H1 (cell line): Measurements from ENCODE around the gene AHRR. TPM values are rescaled to one million over a fixed set of nuclear protein-coding genes. Genes with fewer than 3 reads are reported as not detected.
A peak's percentile ranks its signal among the peaks of the same experiment; 100 is the strongest.
"Not testable (repeated sequence)": the region's sequence is repeated elsewhere in the genome, so short reads cannot be mapped to it uniquely, and the experiment has no call there.

ENCODE experiments used
- CTCF ChIA-PET: fragments of 300-600 bp; sonication (Branson Sonifier 250); formaldehyde crosslinking; loops from one replicate; lab custom pipeline; 2021; ENCODE audit not compliant: partially characterized antibody; lab: Charles Lee
- POLR2A ChIA-PET: fragments of 300-600 bp; sonication (Branson Sonifier 250); formaldehyde crosslinking; loops from one replicate; lab custom pipeline; 2021; ENCODE audit warnings: inconsistent platforms; ENCODE audit not compliant: partially characterized antibody; lab: Charles Lee
- DNase-seq, 2 experiments: peaks; one replicate each; pipeline versions ENCODE4 v3.0.0 to v3.0.0-alpha.2; 2010 to 2022; ENCODE audit warnings: low spot score in 2 of 2, low read depth in 1 of 2, mixed read lengths in 1 of 2
- FAIRE-seq: peaks from 2 replicates; lab custom pipeline; 2011; peaks lifted over from hg19 to GRCh38; lab: Jason Lieb, UNC
- H2AFZ ChIP-seq: 2 replicates; pipeline ENCODE4 v1.8.1; 2012; ENCODE audit warnings: low read length, inconsistent platforms
- H2AK5ac ChIP-seq: 2 replicates; pipeline ENCODE4 v1.6.1; 2013; ENCODE audit warnings: low read depth, low read length
- H2BK120ac ChIP-seq: replicated peaks from 2 replicates; pipeline ENCODE3; 2013; ENCODE audit warnings: low read depth, low read length, inconsistent platforms
- H2BK12ac ChIP-seq: 2 replicates; pipeline ENCODE4 v1.6.1; 2013; ENCODE audit warnings: low read depth, low read length
- H2BK15ac ChIP-seq: 2 replicates; pipeline ENCODE4 v1.6.1; 2013; ENCODE audit warnings: low read length
- H2BK20ac ChIP-seq: 2 replicates; pipeline ENCODE4 v1.6.1; 2013; ENCODE audit warnings: low read length
- H2BK5ac ChIP-seq: 2 replicates; pipeline ENCODE4 v1.6.1; 2013; ENCODE audit warnings: low read depth, low read length
- H3K14ac ChIP-seq: 2 replicates; pipeline ENCODE4 v1.6.1; 2013; ENCODE audit warnings: inconsistent platforms; ENCODE audit not compliant: insufficient read length
- H3K18ac ChIP-seq: 2 replicates; pipeline ENCODE4 v1.6.1; 2013; ENCODE audit warnings: low read length; ENCODE audit errors: extremely low read depth
- H3K23ac ChIP-seq: 2 replicates; pipeline ENCODE4 v1.6.1; 2013; ENCODE audit warnings: inconsistent platforms; ENCODE audit not compliant: insufficient read length
- H3K23me2 ChIP-seq: 2 replicates; pipeline ENCODE4 v1.6.1; 2013; ENCODE audit warnings: low read depth, low read length
- H3K27ac ChIP-seq: 2 replicates; pipeline ENCODE4 v1.6.1; 2011; ENCODE audit warnings: low read depth, low read length, inconsistent platforms
- H3K27me3 ChIP-seq, 4 experiments: replicated peaks in 1 of 4; 1 replicate in 1 of 4; 2 replicates in 3 of 4; pipeline versions ENCODE4 v1.6.1 to v1.8.1; 2011 to 2013; ENCODE audit warnings: low read length in 3 of 4, mild to moderate bottlenecking in 3 of 4, inconsistent platforms in 2 of 4, mixed read lengths in 2 of 4, moderate library complexity in 1 of 4; ENCODE audit not compliant: control insufficient read depth in 3 of 4, insufficient read depth in 3 of 4; ENCODE audit errors: extremely low read depth in 1 of 4
- H3K36me3 ChIP-seq, 4 experiments: 2 replicates each; pipeline versions ENCODE4 v1.6.1 to v1.8.1; 2011 to 2013; ENCODE audit warnings: mild to moderate bottlenecking in 4 of 4, low read length in 3 of 4, moderate library complexity in 2 of 4, control low read depth in 1 of 4, inconsistent platforms in 1 of 4; ENCODE audit not compliant: insufficient read depth in 4 of 4, control insufficient read depth in 2 of 4
- H3K4ac ChIP-seq: replicated peaks from 2 replicates; pipeline ENCODE3; 2013; ENCODE audit warnings: low read length, low read depth, mixed read lengths, inconsistent platforms; ENCODE audit not compliant: insufficient read length
- H3K4me1 ChIP-seq, 4 experiments: replicated peaks in 1 of 4; 1 replicate in 1 of 4; 2 replicates in 3 of 4; pipeline versions ENCODE4 v1.6.1 to v1.8.1; 2011 to 2013; ENCODE audit warnings: low read length in 3 of 4, inconsistent platforms in 2 of 4, mixed read lengths in 1 of 4; ENCODE audit not compliant: insufficient read depth in 4 of 4, control insufficient read depth in 3 of 4
- H3K4me2 ChIP-seq, 2 experiments: 2 replicates each; pipeline versions ENCODE4 v1.6.1 to v1.8.1; 2011 to 2013; ENCODE audit warnings: low read depth in 2 of 2, low read length in 2 of 2, control low read depth in 1 of 2, inconsistent platforms in 1 of 2, mild to moderate bottlenecking in 1 of 2; ENCODE audit not compliant: insufficient read depth in 1 of 2
- H3K4me3 ChIP-seq, 4 experiments: fragments of 200-600, 300-600 bp in 1 of 4; sonication (generic), shearing (Covaris generic), sonication (Bioruptor Twin) in 1 of 4; 2 replicates each; pipeline versions ENCODE4 v1.5.1 to v1.8.1; 2011 to 2016; ENCODE audit warnings: low read length in 4 of 4, low read depth in 3 of 4, control low read depth in 2 of 4, inconsistent platforms in 2 of 4, mild to moderate bottlenecking in 2 of 4, mixed read lengths in 1 of 4, moderate library complexity in 1 of 4; ENCODE audit not compliant: insufficient read depth in 2 of 4; ENCODE audit errors: extremely low read depth in 1 of 4
- H3K56ac ChIP-seq: replicated peaks from 2 replicates; pipeline ENCODE3; 2013; ENCODE audit warnings: low read depth, mild to moderate bottlenecking, mixed read lengths, low read length, inconsistent platforms; ENCODE audit not compliant: insufficient read length
- H3K79me1 ChIP-seq: 2 replicates; pipeline ENCODE4 v1.6.1; 2013; ENCODE audit warnings: low read depth, low read length, control low read depth
- H3K79me2 ChIP-seq, 2 experiments: 2 replicates each; pipeline versions ENCODE4 v1.6.1 to v1.8.1; 2012 to 2013; ENCODE audit warnings: low read length in 2 of 2, mild to moderate bottlenecking in 2 of 2, inconsistent platforms in 1 of 2; ENCODE audit not compliant: insufficient read depth in 2 of 2, control insufficient read depth in 1 of 2
- H3K9ac ChIP-seq, 4 experiments: replicated peaks in 1 of 4; 1 replicate in 1 of 4; 2 replicates in 3 of 4; pipeline versions ENCODE4 v1.6.1 to v1.8.1; 2011 to 2013; ENCODE audit warnings: low read depth in 3 of 4, low read length in 3 of 4, control low read depth in 2 of 4, mild to moderate bottlenecking in 2 of 4, moderate library complexity in 2 of 4, inconsistent platforms in 1 of 4; ENCODE audit errors: extremely low read depth in 1 of 4
- H3K9me3 ChIP-seq, 2 experiments: 2 replicates each; pipeline versions ENCODE4 v1.6.1 to v1.8.1; 2012 to 2013; ENCODE audit warnings: mild to moderate bottlenecking in 2 of 2, moderate library complexity in 2 of 2, control low read depth in 1 of 2, inconsistent platforms in 1 of 2, low read depth in 1 of 2, low read length in 1 of 2, mixed read lengths in 1 of 2; ENCODE audit not compliant: insufficient read depth in 2 of 2
- H4K20me1 ChIP-seq, 2 experiments: replicated peaks in 1 of 2; 2 replicates each; pipeline versions ENCODE3 to v1.8.1; 2011 to 2013; ENCODE audit warnings: inconsistent platforms in 2 of 2, low read length in 2 of 2, mild to moderate bottlenecking in 1 of 2; ENCODE audit not compliant: insufficient read depth in 2 of 2, control insufficient read depth in 1 of 2
- H4K5ac ChIP-seq: 2 replicates; pipeline ENCODE4 v1.6.1; 2013; ENCODE audit warnings: low read length, low read depth, mixed read lengths, inconsistent platforms; ENCODE audit not compliant: insufficient read length
- H4K8ac ChIP-seq: 2 replicates; pipeline ENCODE4 v1.8.0; 2013; ENCODE audit warnings: mild to moderate bottlenecking, moderate library complexity, low read length, inconsistent platforms; ENCODE audit not compliant: insufficient read depth; ENCODE audit errors: extremely low read depth
- H4K91ac ChIP-seq: replicated peaks from 2 replicates; pipeline ENCODE3; 2013; ENCODE audit warnings: low read length, mixed read lengths, inconsistent platforms; ENCODE audit not compliant: insufficient read length
- MAX ChIP-seq: IDR thresholded peaks from 2 replicates; pipeline ENCODE4 v1.6.1; 2012; ENCODE audit warnings: inconsistent platforms
- WGBS, 2 experiments: shearing (Covaris generic) in 1 of 2; methylation state at CpG; one replicate each; pipeline versions ENCODE4 v1.1.6 to v1.1.7; 2013 to 2015; ENCODE audit warnings: low lambda C conversion rate in 2 of 2, mixed read lengths in 2 of 2, inconsistent platforms in 1 of 2, low coverage in 1 of 2, missing lambda C conversion rate in 1 of 2; ENCODE audit not compliant: insufficient replicate concordance in 2 of 2, insufficient coverage in 1 of 2, insufficient read length in 1 of 2; ENCODE audit errors: extremely low coverage in 1 of 2, missing lambda C conversion rate in 1 of 2; 5-methylcytosine and 5-hydroxymethylcytosine counted together
- polyA plus RNA-seq, 7 experiments: library from polyadenylated mRNA; depleted of rRNA in 3 of 7; stranded (reverse) in 5 of 7; unstranded in 2 of 7; fragments of >200 nt in 5 of 7; fragments of 200-250 nt in 2 of 7; gene quantifications; 1 replicate in 5 of 7; 2 replicates in 1 of 7; 4 replicates in 1 of 7; pipeline versions ENCODE4 v1.2.1 to v1.2.3, GENCODE V29; 2011 to 2013; ENCODE audit warnings: missing spikeins in 2 of 7, mixed read lengths in 2 of 7
- total RNA-seq: library from RNA; stranded (reverse); fragmentation: NEBNext Ultra II Directional; extraction: Animal tissue kit (Norgen Biotek cat#: 25700); gene quantifications from 2 replicates; pipeline ENCODE4 v1.2.1, GENCODE V29; 2021
- TF ChIP-seq, protein P1 (sequence below): IDR thresholded peaks from 2 replicates; pipeline ENCODE4 v1.6.1; 2012; ENCODE audit warnings: inconsistent platforms

The AHRR gene
- total and polyA plus RNA-seq, 2 of the 8 experiments (the other 6 are each of a cell fraction or from before 2014, with no cell fraction given), result 0.41 to 0.80 TPM

DNA sequence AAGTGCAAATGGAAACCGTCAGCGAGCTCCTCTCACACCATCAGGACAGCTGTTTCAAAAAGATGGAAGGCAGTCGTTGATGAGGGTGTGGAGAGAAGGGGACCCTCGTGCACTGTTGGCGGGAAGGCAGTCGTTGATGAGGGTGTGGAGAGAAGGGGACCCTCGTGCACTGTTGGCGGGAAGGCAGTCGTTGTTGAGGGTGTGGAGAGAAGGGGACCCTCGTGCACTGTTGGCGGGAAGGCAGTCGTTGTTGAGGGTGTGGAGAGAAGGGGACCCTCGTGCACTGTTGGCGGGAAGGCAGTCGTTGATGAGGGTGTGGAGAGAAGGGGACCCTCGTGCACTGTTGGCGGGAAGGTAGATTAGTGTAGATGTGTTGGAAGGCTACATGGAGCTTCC, 80.7 kb downstream of the AHRR start:
- not testable (repeated sequence) for H3K4me3 ChIP-seq, H2BK12ac ChIP-seq, H2AFZ ChIP-seq, H3K9me3 ChIP-seq, H4K8ac ChIP-seq, H2BK120ac ChIP-seq, H3K27me3 ChIP-seq, H3K4ac ChIP-seq, H2BK5ac ChIP-seq, H3K36me3 ChIP-seq, H3K79me2 ChIP-seq, H2BK20ac ChIP-seq, H2AK5ac ChIP-seq, H3K27ac ChIP-seq, H3K56ac ChIP-seq, DNase-seq, H4K91ac ChIP-seq, H3K23me2 ChIP-seq, H4K20me1 ChIP-seq, H3K18ac ChIP-seq, H3K9ac ChIP-seq, H3K4me2 ChIP-seq, H4K5ac ChIP-seq, H3K14ac ChIP-seq, H3K23ac ChIP-seq, H3K79me1 ChIP-seq, H2BK15ac ChIP-seq, FAIRE-seq
- H3K4me1 ChIP-seq, result peaks cover 0 to 16% (median 11%) of the 10 kb centered on the region in 4 experiments; a peak in 5 of 7 replicates
- ChIA-PET CTCF (interaction anchor here (0.9 to 1.9 kb wide), 4 partner anchors 9 to 56 kb away, joined by 3 to 6 read pairs (median 3); no protein-coding TSS in a partner anchor), POLR2A (interaction anchor here (0.8 to 1.1 kb wide), 2 partner anchors 9 to 13 kb away, joined by 4 read pairs; no protein-coding TSS in a partner anchor)
- WGBS, 2 experiments, result 93% methylated on average over 16 of the region's 17 CpGs; no CpG with 5 or more reads in 1 of the 2 experiments
- peak; percentile 24; the same call in 1 of the 2 replicates for TF ChIP-seq MAX
- TF ChIP-seq, protein P1, sequence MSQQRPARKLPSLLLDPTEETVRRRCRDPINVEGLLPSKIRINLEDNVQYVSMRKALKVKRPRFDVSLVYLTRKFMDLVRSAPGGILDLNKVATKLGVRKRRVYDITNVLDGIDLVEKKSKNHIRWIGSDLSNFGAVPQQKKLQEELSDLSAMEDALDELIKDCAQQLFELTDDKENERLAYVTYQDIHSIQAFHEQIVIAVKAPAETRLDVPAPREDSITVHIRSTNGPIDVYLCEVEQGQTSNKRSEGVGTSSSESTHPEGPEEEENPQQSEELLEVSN, result peak; percentile 87
